AG04450 (cell line): ENCODE measurements around the gene TMEM61. TPM values are rescaled to one million over a fixed set of nuclear protein-coding genes. Genes with fewer than 3 reads are reported as not detected.

ENCODE experiments used
- CTCF ChIA-PET: fragments of 300-600, 350-600 bp; formaldehyde crosslinking; extraction: SDS; loops from one replicate; lab custom pipeline; 2022; ENCODE audit warnings: antibody characterized with exemption, inconsistent platforms; lab: Charles Lee
- POLR2A ChIA-PET: fragments of 350-600 bp; formaldehyde crosslinking; extraction: SDS; loops from one replicate; lab custom pipeline; 2021; ENCODE audit warnings: antibody characterized with exemption, inconsistent platforms; lab: Yijun Ruan, JAX
- DNase-seq: peaks from one replicate; pipeline ENCODE4 v3.0.0-alpha.2; 2011; ENCODE audit warnings: low read depth, low spot score
- H3K27ac ChIP-seq: one replicate; pipeline ENCODE4 v1.5.1; 2012; ENCODE audit warnings: low read depth, low read length, control low read depth
- H3K27me3 ChIP-seq: one replicate; pipeline ENCODE4 v1.6.0; 2012; ENCODE audit warnings: low read length; ENCODE audit not compliant: control insufficient read depth, insufficient read depth
- H3K4me3 ChIP-seq: 2 replicates; pipeline ENCODE4 v1.5.1; 2011; ENCODE audit warnings: mild to moderate bottlenecking, low read depth, low read length, control low read depth
- H3K9me3 ChIP-seq: 2 replicates; pipeline ENCODE4 v1.5.1; 2012; ENCODE audit warnings: low read length; ENCODE audit not compliant: control insufficient read depth, insufficient read depth
- CTCF ChIP-seq: IDR thresholded peaks from 2 replicates; pipeline ENCODE4 v1.5.1; 2011; ENCODE audit warnings: low read depth, low read length, control low read depth, inconsistent platforms
- polyA plus RNA-seq: library from polyadenylated mRNA; depleted of rRNA; stranded (reverse); fragments of >200 nt; gene quantifications from 2 replicates; pipeline ENCODE4 v1.2.3, GENCODE V29; 2011

TMEM61 gene
- polyA plus RNA-seq, 1 experiment, result not detected

GRCh38 chr1:55038974-55039341 lies 58.5 kb downstream of the TMEM61 start:
- no peak for DNase-seq
- Histone ChIP-seq H3K27me3 (peaks cover 79% of the 10 kb centered on the region), H3K4me3 (no peak overlapping the region), H3K9me3 (no peaks in the 10 kb centered on the region; the same call in 1 of the 2 replicates), H3K27ac (no peak overlapping the region)
- ChIA-PET CTCF (no interaction called here), POLR2A (no interaction called here)
- no peak for TF ChIP-seq CTCF

GRCh38 chr1:55039342-55040082 lies 59.1 kb downstream of the TMEM61 start, which contains the start of gene PCSK9:
Gene PCSK9, plus strand, starts transcription at chr1:55039548. Its CDS starts 290 bp downstream, at chr1:55039838.
- ChIA-PET CTCF (no interaction called here), POLR2A (no interaction called here)
- no peaks in the 10 kb centered on the region; the same call in 1 of the 2 replicates for H3K9me3 ChIP-seq
- no peak within 1 kb of the TSS for H3K27ac ChIP-seq
- peak within 1 kb of the TSS; percentile 13; the same call in 1 of the 2 replicates for H3K4me3 ChIP-seq
- H3K27me3 ChIP-seq, result peaks cover 78% of the 10 kb centered on the region
- TF ChIP-seq CTCF, result no peak
- no peak for DNase-seq

GRCh38 chr1:55040083-55040932 lies 59.9 kb downstream of the TMEM61 start:
- Histone ChIP-seq H3K27ac (no peak overlapping the region), H3K9me3 (no peaks in the 10 kb centered on the region; the same call in 1 of the 2 replicates), H3K27me3 (peaks cover 74% of the 10 kb centered on the region), H3K4me3 (no peak overlapping the region)
- DNase-seq, result no peak
- ChIA-PET POLR2A (no interaction called here), CTCF (no interaction called here)
- no peak for TF ChIP-seq CTCF

GRCh38 chr1:55040933-55041494 lies 60.6 kb downstream of the TMEM61 start:
- H3K27me3 ChIP-seq, result peaks cover 73% of the 10 kb centered on the region
- no peaks in the 10 kb centered on the region; the same call in 1 of the 2 replicates for H3K9me3 ChIP-seq
- ChIA-PET CTCF (no interaction called here), POLR2A (no interaction called here)
- no peak for DNase-seq
- no peak overlapping the region for H3K27ac ChIP-seq
- H3K4me3 ChIP-seq, result no peak overlapping the region
- TF ChIP-seq CTCF, result no peak
